ENCODE measurements around the gene ALPI. TPM values are rescaled to one million over a fixed set of nuclear protein-coding genes. Genes with fewer than 3 reads are reported as not detected.

ALPI gene
- total and polyA plus RNA-seq, 9 of the 15 experiments (the other 6 are each of a cell fraction or from before 2014, with no cell fraction given): not detected

DNA sequence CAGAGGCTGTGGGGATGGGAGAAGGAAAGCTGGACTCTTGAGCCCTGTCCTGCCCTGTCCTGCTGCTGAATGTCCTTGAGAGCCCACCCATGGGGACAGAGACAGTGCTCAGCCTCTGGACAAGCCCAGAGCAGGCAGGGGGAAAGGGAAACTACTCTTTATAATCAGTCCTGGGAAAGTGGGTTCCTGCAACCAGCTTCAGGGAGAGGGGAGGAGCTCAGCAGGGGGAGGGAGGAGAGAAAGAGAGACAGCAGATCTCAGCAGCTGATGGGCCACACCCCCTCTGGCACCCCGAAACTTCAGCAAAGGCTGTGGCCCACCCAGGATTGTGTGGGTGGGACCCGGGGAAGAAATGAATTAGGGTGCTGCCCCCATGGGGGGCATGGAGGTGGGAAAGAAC, 20.1 kb downstream of the ALPI start:
- in situ Hi-C loops (cut with MboI): no loop called here
- ATAC-seq (no peak), DNase-seq (ENCODE audit: extremely low read depth in 1 of 4, low spot score in 3 of 4) (no peak), FAIRE-seq (no peak)
- Histone ChIP-seq H3K4me3 (no peak overlapping the region), H3K27ac (ENCODE audit: extremely low read depth, low read depth, low read length) (no peak overlapping the region), H3K9me3 (replicated peaks; ENCODE audit: control insufficient read depth, insufficient read depth, low read depth, low read length) (no peaks in the 10 kb centered on the region), H4K20me1 (replicated peaks; ENCODE audit: control insufficient read depth, insufficient read depth, low read length) (no peaks in the 10 kb centered on the region), H3K4me1 (replicated peaks in 1 of 2; ENCODE audit: control insufficient read depth in 2 of 2, insufficient read depth in 2 of 2, low read length in 2 of 2) (peaks cover 0 to 3% of the 10 kb centered on the region in 2 experiments; a peak in 1 of 5 replicates), H3K4me2 (ENCODE audit: insufficient read depth, low read length) (no peak overlapping the region), H3K27me3 (ENCODE audit: control insufficient read depth in 2 of 2, insufficient read depth in 2 of 2, low read length in 2 of 2) (peaks cover 2 to 31% of the 10 kb centered on the region in 2 experiments; a peak in 4 of 5 replicates), H3K9me1 (ENCODE audit: control insufficient read depth, insufficient read depth, low read length) (no peaks in the 10 kb centered on the region), H3K79me2 (ENCODE audit: control insufficient read depth, insufficient read depth, low read length) (no peaks in the 10 kb centered on the region), H3K36me3 (ENCODE audit: control insufficient read depth, insufficient read depth, low read length) (no peaks in the 10 kb centered on the region), H2AFZ (ENCODE audit: low read depth, low read length) (no peak overlapping the region), H3K9ac (ENCODE audit: insufficient read depth in 1 of 2, low read depth in 2 of 2, low read length in 2 of 2) (no peak overlapping the region)
- TF ChIP-seq VEZF1 (CRISPR knock-in tag; IDR thresholded peaks at IDR 0.05): no peak
- CTCF ChIA-PET (ENCODE audit: low intra/inter-chr PET ratio): no interaction called here
- intact Hi-C loops (cut with micrococcal nuclease): no loop called here
- POLR2A ChIA-PET: no interaction called here
- BruUV-seq (replicated peaks): no TSS peak
- WGBS (ENCODE audit: insufficient coverage, low coverage, missing lambda C conversion rate): 10% methylated on average over 2 of the region's 2 CpGs

DNA sequence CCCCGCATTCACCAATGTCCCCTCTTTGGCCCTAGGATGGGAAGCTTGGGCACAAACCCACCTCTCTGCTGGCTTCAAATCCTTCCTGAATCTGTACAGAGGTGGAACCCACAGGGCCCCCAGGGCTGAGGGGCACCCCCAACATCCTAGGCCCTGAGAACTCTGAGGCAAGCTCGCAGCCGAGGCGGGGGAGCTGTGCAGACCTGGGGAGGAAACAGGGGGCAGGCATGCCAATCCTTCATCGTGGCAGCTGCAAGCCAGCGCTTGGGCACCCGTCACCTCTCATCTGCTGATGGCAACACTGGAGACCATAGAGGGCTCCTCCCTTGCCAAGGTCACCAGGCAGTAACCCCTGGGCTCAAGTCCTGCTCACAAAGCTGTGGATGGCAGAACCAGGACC, 20.8 kb downstream of the ALPI start:
- BruUV-seq (replicated peaks): no TSS peak
- Histone ChIP-seq H3K4me1 (replicated peaks in 1 of 2; ENCODE audit: control insufficient read depth in 2 of 2, insufficient read depth in 2 of 2, low read length in 2 of 2) (peaks cover 0 to 3% of the 10 kb centered on the region in 2 experiments; a peak in 1 of 5 replicates), H3K9ac (ENCODE audit: insufficient read depth in 1 of 2, low read depth in 2 of 2, low read length in 2 of 2) (no peak overlapping the region), H3K4me3 (no peak overlapping the region), H3K27me3 (ENCODE audit: control insufficient read depth in 2 of 2, insufficient read depth in 2 of 2, low read length in 2 of 2) (peaks cover 2 to 34% of the 10 kb centered on the region in 2 experiments; a peak in 4 of 5 replicates), H3K9me3 (replicated peaks; ENCODE audit: control insufficient read depth, insufficient read depth, low read depth, low read length) (no peaks in the 10 kb centered on the region), H3K79me2 (ENCODE audit: control insufficient read depth, insufficient read depth, low read length) (no peaks in the 10 kb centered on the region), H2AFZ (ENCODE audit: low read depth, low read length) (no peak overlapping the region), H3K36me3 (ENCODE audit: control insufficient read depth, insufficient read depth, low read length) (no peaks in the 10 kb centered on the region), H3K4me2 (ENCODE audit: insufficient read depth, low read length) (no peak overlapping the region), H4K20me1 (replicated peaks; ENCODE audit: control insufficient read depth, insufficient read depth, low read length) (no peaks in the 10 kb centered on the region), H3K9me1 (ENCODE audit: control insufficient read depth, insufficient read depth, low read length) (no peaks in the 10 kb centered on the region), H3K27ac (ENCODE audit: extremely low read depth, low read depth, low read length) (no peak overlapping the region)
- in situ Hi-C loops (cut with MboI): no loop called here
- POLR2A ChIA-PET: interaction anchor here (0.6 to 1.3 kb wide), 3 partner anchors 13 to 1042 kb away, joined by 3 to 5 read pairs (median 3); no protein-coding TSS in a partner anchor
- no peak for DNase-seq (ENCODE audit: extremely low read depth in 1 of 4, low spot score in 3 of 4)
- ATAC-seq: no peak
- intact Hi-C loops (cut with micrococcal nuclease): no loop called here
- CTCF ChIA-PET (ENCODE audit: low intra/inter-chr PET ratio): no interaction called here
- FAIRE-seq: no peak
- 0% methylated on average over 4 of the region's 7 CpGs for WGBS (ENCODE audit: insufficient coverage, low coverage, missing lambda C conversion rate)
- TF ChIP-seq, protein P1, sequence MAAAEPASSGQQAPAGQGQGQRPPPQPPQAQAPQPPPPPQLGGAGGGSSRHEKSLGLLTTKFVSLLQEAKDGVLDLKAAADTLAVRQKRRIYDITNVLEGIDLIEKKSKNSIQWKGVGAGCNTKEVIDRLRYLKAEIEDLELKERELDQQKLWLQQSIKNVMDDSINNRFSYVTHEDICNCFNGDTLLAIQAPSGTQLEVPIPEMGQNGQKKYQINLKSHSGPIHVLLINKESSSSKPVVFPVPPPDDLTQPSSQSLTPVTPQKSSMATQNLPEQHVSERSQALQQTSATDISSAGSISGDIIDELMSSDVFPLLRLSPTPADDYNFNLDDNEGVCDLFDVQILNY (CRISPR knock-in tag; IDR thresholded peaks at IDR 0.05): no peak
- no peak for TF ChIP-seq EZH2 (IDR thresholded peaks at IDR 0.05; ENCODE audit: borderline replicate concordance, low read depth, low read length)
- no peak for TF ChIP-seq SRSF1 (IDR thresholded peaks at IDR 0.05; ENCODE audit: low read depth, low read length)
- no peak for TF ChIP-seq PKNOX1 (IDR thresholded peaks at IDR 0.05)
- TF ChIP-seq ILF3 (IDR thresholded peaks at IDR 0.05; ENCODE audit: borderline replicate concordance): no peak
- no peak for TF ChIP-seq SAFB (IDR thresholded peaks at IDR 0.05; ENCODE audit: borderline replicate concordance, low read depth, low read length)
- TF ChIP-seq RHOXF2B (CRISPR knock-in tag; conservative IDR thresholded peaks at IDR 0.05): no peak
- no peak for TF ChIP-seq ZSCAN29 (IDR thresholded peaks at IDR 0.05)
- TF ChIP-seq HES1 (IDR thresholded peaks at IDR 0.05; ENCODE audit: low read depth): no peak
- no peak for TF ChIP-seq ZNF445 (CRISPR knock-in tag; IDR thresholded peaks at IDR 0.05; ENCODE audit: low read depth)
- TF ChIP-seq FOXM1 (IDR thresholded peaks at IDR 0.05; ENCODE audit: low read depth): no peak
- TF ChIP-seq FOXM1 (CRISPR knock-in tag; IDR thresholded peaks at IDR 0.05; ENCODE audit: low read depth): no peak

Measured in K562 (cell line).